Breast epithelium (tissue), 3 donors: ENCODE data around the gene WARS2.

Source experiments
- POLR2A ChIP-seq: fragments of 450-650 bp; IDR thresholded peaks from one replicate; pipeline ENCODE4 v1.6.1; 2016; ENCODE audit warnings: antibody characterized with exemption, mild to moderate bottlenecking, moderate library complexity
- TF ChIP-seq, protein P1 (sequence below), 3 donors: fragments of 450-650 bp; IDR thresholded peaks; one replicate each; pipeline ENCODE4 v1.5.1; 2016 to 2017; ENCODE audit warnings: antibody characterized with exemption in 3 of 3, mild to moderate bottlenecking in 3 of 3, moderate library complexity in 3 of 3

- TF ChIP-seq POLR2A, result no peak
- TF ChIP-seq, protein P1, sequence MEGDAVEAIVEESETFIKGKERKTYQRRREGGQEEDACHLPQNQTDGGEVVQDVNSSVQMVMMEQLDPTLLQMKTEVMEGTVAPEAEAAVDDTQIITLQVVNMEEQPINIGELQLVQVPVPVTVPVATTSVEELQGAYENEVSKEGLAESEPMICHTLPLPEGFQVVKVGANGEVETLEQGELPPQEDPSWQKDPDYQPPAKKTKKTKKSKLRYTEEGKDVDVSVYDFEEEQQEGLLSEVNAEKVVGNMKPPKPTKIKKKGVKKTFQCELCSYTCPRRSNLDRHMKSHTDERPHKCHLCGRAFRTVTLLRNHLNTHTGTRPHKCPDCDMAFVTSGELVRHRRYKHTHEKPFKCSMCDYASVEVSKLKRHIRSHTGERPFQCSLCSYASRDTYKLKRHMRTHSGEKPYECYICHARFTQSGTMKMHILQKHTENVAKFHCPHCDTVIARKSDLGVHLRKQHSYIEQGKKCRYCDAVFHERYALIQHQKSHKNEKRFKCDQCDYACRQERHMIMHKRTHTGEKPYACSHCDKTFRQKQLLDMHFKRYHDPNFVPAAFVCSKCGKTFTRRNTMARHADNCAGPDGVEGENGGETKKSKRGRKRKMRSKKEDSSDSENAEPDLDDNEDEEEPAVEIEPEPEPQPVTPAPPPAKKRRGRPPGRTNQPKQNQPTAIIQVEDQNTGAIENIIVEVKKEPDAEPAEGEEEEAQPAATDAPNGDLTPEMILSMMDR (IDR thresholded peaks at IDR 0.05), result no peak
Observed at GRCh38 chr1:119101563-119101962, 38.9 kb downstream of the WARS2 start.
